Neural cell (in vitro differentiated cells): ENCODE results near the gene ITGA1. TPM values are rescaled to one million over a fixed set of nuclear protein-coding genes. Genes with fewer than 3 reads are reported as not detected.

Experiments
- H2AFZ ChIP-seq: fragments of 200-600, 300-800 bp; sonication (generic), shearing (Covaris generic); 2 replicates; pipeline ENCODE4 v1.6.0; 2014; ENCODE audit warnings: low read depth, mild to moderate bottlenecking, antibody characterized with exemption, low read length, moderate library complexity
- H3F3A ChIP-seq: fragments of 200-600 bp; shearing (Covaris generic); 2 replicates; pipeline ENCODE4 v1.6.1; 2016; ENCODE audit warnings: mild to moderate bottlenecking, moderate library complexity, mixed read lengths, antibody characterized with exemption, low read length; ENCODE audit not compliant: insufficient read depth, poor library complexity, severe bottlenecking
- H3K27ac ChIP-seq: fragments of 200-600, 300-800 bp; sonication (generic), shearing (Covaris generic); 2 replicates; pipeline ENCODE4 v1.5.1; 2014; ENCODE audit warnings: mild to moderate bottlenecking, low read length, moderate library complexity
- H3K27me3 ChIP-seq: fragments of 300-800, 200-600 bp; sonication (generic), shearing (Covaris generic); 2 replicates; pipeline ENCODE4 v1.6.0; 2014; ENCODE audit warnings: mild to moderate bottlenecking, low read depth, low read length, moderate library complexity; ENCODE audit not compliant: insufficient read depth
- H3K36me3 ChIP-seq: fragments of 300-800, 200-600 bp; sonication (generic), shearing (Covaris generic); 2 replicates; pipeline ENCODE4 v1.5.1; 2014; ENCODE audit warnings: mild to moderate bottlenecking, antibody characterized with exemption, low read length, moderate library complexity; ENCODE audit not compliant: insufficient read depth
- H3K4me2 ChIP-seq: fragments of 300-800, 200-600 bp; sonication (generic), shearing (Covaris generic); 2 replicates; pipeline ENCODE4 v1.6.0; 2014; ENCODE audit warnings: mild to moderate bottlenecking, low read length
- H3K4me3 ChIP-seq: fragments of 300-800, 200-600 bp; sonication (generic), shearing (Covaris generic); 2 replicates; pipeline ENCODE4 v1.5.1; 2014; ENCODE audit warnings: mild to moderate bottlenecking, low read length, moderate library complexity
- H3K79me2 ChIP-seq: fragments of 200-600 bp; shearing (Covaris generic); replicated peaks from 2 replicates; pipeline ENCODE4 v1.6.0; 2014; ENCODE audit warnings: mild to moderate bottlenecking, low read length, moderate library complexity; ENCODE audit not compliant: insufficient read depth
- H3K9ac ChIP-seq: fragments of 300-800, 200-600 bp; sonication (generic), shearing (Covaris generic); 2 replicates; pipeline ENCODE4 v1.6.1; 2016; ENCODE audit warnings: mild to moderate bottlenecking, low read length, mixed read lengths
- H3K9me2 ChIP-seq: fragments of 200-600 bp; shearing (Covaris generic); 2 replicates; pipeline ENCODE4 v1.6.1; 2016; ENCODE audit warnings: mild to moderate bottlenecking, low read length, mixed read lengths; ENCODE audit not compliant: insufficient read depth
- H3K9me3 ChIP-seq: fragments of 200-600, 300-800 bp; sonication (generic), shearing (Covaris generic); 2 replicates; pipeline ENCODE4 v1.6.1; 2016; ENCODE audit warnings: mild to moderate bottlenecking, mixed run types, low read length, moderate library complexity, mixed read lengths
- H4K20me1 ChIP-seq: fragments of 200-600 bp; shearing (Covaris generic); 2 replicates; pipeline ENCODE4 v1.6.1; 2016; ENCODE audit warnings: mild to moderate bottlenecking, mixed run types; ENCODE audit not compliant: insufficient read depth
- CTCF ChIP-seq: fragments of 450-650 bp; IDR thresholded peaks from 2 replicates; pipeline ENCODE4 v1.5.1; 2014; ENCODE audit warnings: antibody characterized with exemption, mild to moderate bottlenecking, moderate library complexity; ENCODE audit not compliant: poor library complexity, severe bottlenecking
- EP300 ChIP-seq: fragments of 450-650 bp; conservative IDR thresholded peaks from 2 replicates; pipeline ENCODE4 v1.6.1; 2014; ENCODE audit warnings: antibody characterized with exemption, mild to moderate bottlenecking, moderate library complexity; ENCODE audit not compliant: poor library complexity, severe bottlenecking
- EZH2 ChIP-seq: fragments of 200-600, 300-800 bp; shearing (Covaris generic), sonication (generic); IDR thresholded peaks from 2 replicates; pipeline ENCODE4 v1.6.1; 2014; ENCODE audit warnings: antibody characterized with exemption, low read length, borderline replicate concordance, mild to moderate bottlenecking; ENCODE audit not compliant: insufficient read depth, poor library complexity, severe bottlenecking
- MXI1 ChIP-seq: fragments of 450-650 bp; conservative IDR thresholded peaks from 2 replicates; pipeline ENCODE4 v1.6.1; 2014; ENCODE audit warnings: antibody characterized with exemption, mild to moderate bottlenecking; ENCODE audit not compliant: poor library complexity, severe bottlenecking
- POLR2AphosphoS5 ChIP-seq: IDR thresholded peaks from 2 replicates; pipeline ENCODE4 v1.6.1; 2012
- RAD21 ChIP-seq: fragments of 450-650 bp; conservative IDR thresholded peaks from 2 replicates; pipeline ENCODE4 v1.6.1; 2014; ENCODE audit warnings: antibody characterized with exemption, mild to moderate bottlenecking, moderate library complexity
- REST ChIP-seq: IDR thresholded peaks from 2 replicates; pipeline ENCODE4 v1.6.1; 2012; ENCODE audit warnings: borderline replicate concordance
- SMC3 ChIP-seq: fragments of 450-650 bp; conservative IDR thresholded peaks from 2 replicates; pipeline ENCODE4 v1.6.1; 2014; ENCODE audit warnings: antibody characterized with exemption, mild to moderate bottlenecking, moderate library complexity; ENCODE audit not compliant: poor library complexity
- TAF1 ChIP-seq: IDR thresholded peaks from 2 replicates; pipeline ENCODE4 v1.6.1; 2012; ENCODE audit warnings: low read depth
- polyA plus RNA-seq: library from polyadenylated mRNA; depleted of rRNA; stranded (reverse); fragments of >200 nt; gene quantifications from 2 replicates; pipeline ENCODE4 v1.2.3, GENCODE V29; 2014

ITGA1 gene
- polyA plus RNA-seq, 1 donor from 2014 or later = 0.15 TPM

DNA sequence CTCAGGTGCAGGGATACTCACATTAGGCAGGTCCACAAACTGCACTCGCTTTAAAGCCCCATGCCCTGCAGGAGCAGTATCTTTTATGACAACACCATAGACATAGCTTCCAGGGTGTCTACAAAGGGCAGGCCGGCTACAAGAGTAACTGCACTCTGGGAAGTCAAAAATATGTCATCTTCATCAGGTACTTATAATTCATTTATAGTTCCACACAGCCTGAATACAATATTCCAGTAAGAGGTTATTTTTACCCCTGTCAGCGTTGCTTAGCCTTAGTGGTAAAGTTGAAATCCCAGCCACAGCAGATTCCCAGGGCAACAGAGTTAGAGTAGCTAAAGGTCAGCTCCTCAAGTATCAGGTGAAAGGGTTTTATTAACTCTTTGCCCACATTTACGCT is 119.1 kb downstream of the ITGA1 start:
- no peak overlapping the region for H3K4me2 ChIP-seq
- TF ChIP-seq MXI1 (no peak), EZH2 (no peak), RAD21 (no peak)
- no peak overlapping the region for H3K4me3 ChIP-seq
- no peaks in the 10 kb centered on the region for H3F3A ChIP-seq
- no peaks in the 10 kb centered on the region for H3K9me3 ChIP-seq
- no peaks in the 10 kb centered on the region for H4K20me1 ChIP-seq
- no peaks in the 10 kb centered on the region for H3K27me3 ChIP-seq
- H3K79me2 ChIP-seq = no peaks in the 10 kb centered on the region
- H3K27ac ChIP-seq = no peak overlapping the region
- H3K36me3 ChIP-seq = no peaks in the 10 kb centered on the region
- no peaks in the 10 kb centered on the region for H3K9me2 ChIP-seq
- H3K9ac ChIP-seq = no peak overlapping the region
- no peak overlapping the region for H2AFZ ChIP-seq

- no peaks in the 10 kb centered on the region for H3K27me3 ChIP-seq
- no peaks in the 10 kb centered on the region for H3K36me3 ChIP-seq
- H3K4me3 ChIP-seq = no peak overlapping the region
- H3K27ac ChIP-seq = no peak overlapping the region
- no peaks in the 10 kb centered on the region for H3K9me2 ChIP-seq
- no peak overlapping the region for H3K4me2 ChIP-seq
- no peaks in the 10 kb centered on the region for H3F3A ChIP-seq
- no peak overlapping the region for H3K9ac ChIP-seq
- TF ChIP-seq POLR2AphosphoS5 (no peak), REST (no peak), EP300 (no peak), TAF1 (no peak), CTCF (no peak), RAD21 (no peak), EZH2 (no peak), SMC3 (no peak)
- H3K79me2 ChIP-seq = no peaks in the 10 kb centered on the region
- H2AFZ ChIP-seq = no peak overlapping the region
- H4K20me1 ChIP-seq = no peaks in the 10 kb centered on the region
- H3K9me3 ChIP-seq = no peaks in the 10 kb centered on the region
Observed at GRCh38 chr5:52909192-52909591, 121.5 kb downstream of the ITGA1 start.

GRCh38 chr5:52910071-52910470 is 122.4 kb downstream of the ITGA1 start:
- Histone ChIP-seq H3K27ac (no peak overlapping the region), H3K4me2 (peak overlapping the region; percentile 34), H3K9me2 (no peaks in the 10 kb centered on the region), H3K4me3 (peak overlapping the region; percentile 3), H3K36me3 (no peaks in the 10 kb centered on the region), H3K27me3 (no peaks in the 10 kb centered on the region), H4K20me1 (no peaks in the 10 kb centered on the region), H2AFZ (no peak overlapping the region), H3K9ac (no peak overlapping the region), H3K79me2 (no peaks in the 10 kb centered on the region), H3F3A (no peaks in the 10 kb centered on the region), H3K9me3 (no peaks in the 10 kb centered on the region)
- TF ChIP-seq TAF1 (no peak), CTCF (no peak), POLR2AphosphoS5 (no peak), EZH2 (no peak), RAD21 (no peak), REST (no peak), MXI1 (no peak), EP300 (no peak), SMC3 (no peak)
